ENCODE data around the gene CLIP3. TPM values are rescaled to one million over a fixed set of nuclear protein-coding genes. Genes with fewer than 3 reads are reported as not detected.

CLIP3 gene
- total RNA-seq, 2 donors from 2014 or later, result 3.8 TPM

- H3K4me3 Mint-ChIP-seq, result no peak overlapping the region
- H3K27ac Mint-ChIP-seq, result no peak overlapping the region
- H3K4me1 Mint-ChIP-seq, result no peaks in the 10 kb centered on the region
- ATAC-seq (peak; percentile 36), DNase-seq (no peak)
- peaks cover 18% of the 10 kb centered on the region for H3K27me3 Mint-ChIP-seq
- peaks cover 4% of the 10 kb centered on the region for H3K36me3 Mint-ChIP-seq (ENCODE audit: low read depth)
- H3K9me3 ChIP-seq (ENCODE audit: control insufficient read depth, low read length, poor library complexity, severe bottlenecking), result no peaks in the 10 kb centered on the region
These were observed 57.0 kb downstream of the CLIP3 start for GRCh38 chr19:35975608-35976214.

GRCh38 chr19:35973487-35973886 is 59.2 kb downstream of the CLIP3 start:
- DNase-seq (no peak), ATAC-seq (no peak)
- peaks cover 8% of the 10 kb centered on the region for H3K27me3 Mint-ChIP-seq
- H3K9me3 ChIP-seq (ENCODE audit: control insufficient read depth, low read length, poor library complexity, severe bottlenecking), result no peaks in the 10 kb centered on the region
- peaks cover 3% of the 10 kb centered on the region for H3K4me1 Mint-ChIP-seq
- H3K27ac Mint-ChIP-seq, result no peak overlapping the region
- H3K4me3 Mint-ChIP-seq, result no peak overlapping the region
- peaks cover 4% of the 10 kb centered on the region for H3K36me3 Mint-ChIP-seq (ENCODE audit: low read depth)

GRCh38 chr19:35966771-35967170 is 65.9 kb downstream of the CLIP3 start:
- Mint-ChIP-seq H3K4me3 (no peak overlapping the region), H3K27ac (no peak overlapping the region), H3K4me1 (peaks cover 3% of the 10 kb centered on the region), H3K27me3 (peaks cover 7% of the 10 kb centered on the region), H3K36me3 (ENCODE audit: low read depth) (no peaks in the 10 kb centered on the region)
- H3K9me3 ChIP-seq (ENCODE audit: control insufficient read depth, low read length, poor library complexity, severe bottlenecking), result no peaks in the 10 kb centered on the region
- DNase-seq (no peak), ATAC-seq (no peak)

Other genes starting within 250 kb of the CLIP3 start
- gene PRODH2, start 220.0 kb downstream of the CLIP3 start, total RNA-seq, result not detected
- gene NPHS1, start 180.4 kb downstream of the CLIP3 start, total RNA-seq, result not detected
- not detected for gene KIRREL2, start 176.0 kb downstream of the CLIP3 start, total RNA-seq
- not detected for gene APLP1, start 164.3 kb downstream of the CLIP3 start, total RNA-seq
- gene NFKBID, start 132.3 kb downstream of the CLIP3 start, total RNA-seq, result 100 to 1,000 TPM; 128 to 140 TPM
- 10 to 100 TPM; 63.0 to 73.7 TPM for gene HCST, start 130.3 kb downstream of the CLIP3 start, total RNA-seq
- 10 to 100 TPM in 1 of 2 donors, 1 to 10 TPM in 1; 5.9 to 16.7 TPM for gene TYROBP, start 124.6 kb downstream of the CLIP3 start, total RNA-seq
- 1 to 10 TPM; 6.8 to 8.7 TPM for gene LRFN3, start 96.5 kb downstream of the CLIP3 start, total RNA-seq
- 1 to 10 TPM; 6.2 to 6.9 TPM for gene SDHAF1, start 37.7 kb downstream of the CLIP3 start, total RNA-seq
- 1 to 10 TPM; 1.8 to 2.0 TPM for gene SYNE4, start 24.1 kb downstream of the CLIP3 start, total RNA-seq
- 10 to 100 TPM; 33.3 to 34.2 TPM for gene ALKBH6, start 18.7 kb downstream of the CLIP3 start, total RNA-seq
- 1 to 10 TPM in 1 of 2 donors, under 1 TPM in 1; 0.60 to 1.8 TPM for gene THAP8, start 21.4 kb upstream of the CLIP3 start, total RNA-seq
- 1 to 10 TPM; 2.2 to 3.8 TPM for gene WDR62, start 22.0 kb upstream of the CLIP3 start, total RNA-seq
- gene OVOL3, start 78.3 kb upstream of the CLIP3 start, total RNA-seq, result not detected
- 10 to 100 TPM; 26.4 to 28.2 TPM for gene POLR2I, start 82.0 kb upstream of the CLIP3 start, total RNA-seq
- 100 to 1,000 TPM; 127 to 131 TPM for gene TBCB, start 82.6 kb upstream of the CLIP3 start, total RNA-seq
- gene CAPNS1, start 107.2 kb upstream of the CLIP3 start, total RNA-seq, result 100 to 1,000 TPM; 323 to 327 TPM
- not detected for gene COX7A1, start 119.6 kb upstream of the CLIP3 start, total RNA-seq
- gene ZNF565, start 181.8 kb upstream of the CLIP3 start, total RNA-seq, result 1 to 10 TPM; 9.3 to 9.4 TPM
- 10 to 100 TPM; 23.8 to 29.5 TPM for gene ZNF146, start 182.2 kb upstream of the CLIP3 start, total RNA-seq